Measurements from ENCODE around the gene LLPH. TPM values are rescaled to one million over a fixed set of nuclear protein-coding genes. Genes with fewer than 3 reads are reported as not detected.

The LLPH gene
- total RNA-seq, 1 donor: 5.1 TPM

DNA sequence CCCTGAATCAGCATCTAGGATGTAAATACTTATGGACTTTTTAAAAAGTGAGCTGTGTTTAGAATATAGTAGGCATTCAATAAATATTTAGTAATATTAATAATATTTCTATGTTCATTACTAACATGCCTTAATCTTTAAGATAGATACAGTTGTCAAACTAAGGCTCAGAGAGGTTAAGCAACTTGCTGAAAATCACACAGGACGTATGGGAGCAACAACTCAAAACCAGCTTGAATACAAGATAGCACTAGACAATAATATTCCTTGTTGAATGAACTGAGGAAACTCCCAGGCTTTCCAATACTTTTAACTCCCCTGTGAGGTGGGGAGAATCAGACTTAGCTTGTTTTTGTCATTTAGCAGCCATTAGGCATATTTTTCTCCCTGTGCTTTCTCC, 45.3 kb downstream of the LLPH start:
- Histone ChIP-seq H3K79me2 (ENCODE audit: insufficient read depth, low read length) (peaks cover 4% of the 10 kb centered on the region), H3K4me1 (ENCODE audit: insufficient read depth, low read length) (peaks cover 9% of the 10 kb centered on the region), H3K4me2 (ENCODE audit: insufficient read depth, low read length) (no peak overlapping the region), H2AFZ (ENCODE audit: low read length) (peak overlapping the region; percentile 34), H3K36me3 (ENCODE audit: insufficient read depth, low read length) (no peaks in the 10 kb centered on the region), H3K27me3 (ENCODE audit: insufficient read depth, low read length) (no peaks in the 10 kb centered on the region), H3K27ac (ENCODE audit: low read depth, low read length) (no peak overlapping the region), H3K9me3 (ENCODE audit: low read depth, low read length) (no peaks in the 10 kb centered on the region), H4K20me1 (ENCODE audit: insufficient read depth, low read length) (no peaks in the 10 kb centered on the region), H3K4me3 (ENCODE audit: insufficient read depth, low read length) (no peak overlapping the region)
- no peak for DNase-seq (ENCODE audit: insufficient read length, low spot score, missing footprints)
- no peak for TF ChIP-seq CTCF (IDR thresholded peaks at IDR 0.05; ENCODE audit: extremely low read depth, low read depth, low read length)

- Histone ChIP-seq H3K9me3 (ENCODE audit: low read depth, low read length) (no peaks in the 10 kb centered on the region), H4K20me1 (ENCODE audit: insufficient read depth, low read length) (no peaks in the 10 kb centered on the region), H3K79me2 (ENCODE audit: insufficient read depth, low read length) (peaks cover 4% of the 10 kb centered on the region), H3K4me3 (ENCODE audit: insufficient read depth, low read length) (no peak overlapping the region), H3K4me2 (ENCODE audit: insufficient read depth, low read length) (no peak overlapping the region), H3K27ac (ENCODE audit: low read depth, low read length) (no peak overlapping the region), H3K27me3 (ENCODE audit: insufficient read depth, low read length) (no peaks in the 10 kb centered on the region), H3K4me1 (ENCODE audit: insufficient read depth, low read length) (peaks cover 9% of the 10 kb centered on the region), H2AFZ (ENCODE audit: low read length) (no peak overlapping the region), H3K36me3 (ENCODE audit: insufficient read depth, low read length) (no peaks in the 10 kb centered on the region)
- DNase-seq (ENCODE audit: insufficient read length, low spot score, missing footprints): no peak
- TF ChIP-seq CTCF (IDR thresholded peaks at IDR 0.05; ENCODE audit: extremely low read depth, low read depth, low read length): no peak
These were observed 46.8 kb downstream of the LLPH start for GRCh38 chr12:66083766-66084165.

GRCh38 chr12:66082744-66083143, 47.8 kb downstream of the LLPH start:
- DNase-seq (ENCODE audit: insufficient read length, low spot score, missing footprints): no peak
- Histone ChIP-seq H3K4me3 (ENCODE audit: insufficient read depth, low read length) (no peak overlapping the region), H3K9me3 (ENCODE audit: low read depth, low read length) (no peaks in the 10 kb centered on the region), H4K20me1 (ENCODE audit: insufficient read depth, low read length) (no peaks in the 10 kb centered on the region), H3K79me2 (ENCODE audit: insufficient read depth, low read length) (peaks cover 4% of the 10 kb centered on the region), H3K4me1 (ENCODE audit: insufficient read depth, low read length) (peaks cover 9% of the 10 kb centered on the region), H3K36me3 (ENCODE audit: insufficient read depth, low read length) (no peaks in the 10 kb centered on the region), H3K4me2 (ENCODE audit: insufficient read depth, low read length) (no peak overlapping the region), H3K27me3 (ENCODE audit: insufficient read depth, low read length) (no peaks in the 10 kb centered on the region), H2AFZ (ENCODE audit: low read length) (no peak overlapping the region), H3K27ac (ENCODE audit: low read depth, low read length) (no peak overlapping the region)
- TF ChIP-seq CTCF (IDR thresholded peaks at IDR 0.05; ENCODE audit: extremely low read depth, low read depth, low read length): no peak

DNA sequence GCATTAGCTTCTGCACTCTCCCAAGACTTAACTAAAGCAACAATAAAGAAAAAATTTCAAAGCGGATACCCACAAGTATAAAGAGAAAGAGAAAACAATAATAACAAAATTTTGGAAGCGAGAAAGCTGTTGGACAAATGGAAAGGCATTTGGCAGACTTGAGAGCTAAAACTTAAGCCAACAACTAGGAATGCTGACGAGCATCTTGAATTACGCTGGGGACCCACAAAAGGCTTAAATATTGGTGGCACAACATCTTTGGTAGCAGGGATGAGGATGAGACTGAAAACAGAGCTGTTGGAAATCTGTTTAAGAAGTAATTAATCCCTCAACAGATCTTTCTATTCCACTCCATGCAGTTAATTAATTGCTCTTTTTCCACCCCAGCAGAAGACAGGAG, 49.8 kb downstream of the LLPH start:
- no peaks in the 10 kb centered on the region for H3K36me3 ChIP-seq (ENCODE audit: insufficient read depth, low read length)
- DNase-seq (ENCODE audit: insufficient read length, low spot score, missing footprints): no peak
- no peak overlapping the region for H3K4me3 ChIP-seq (ENCODE audit: insufficient read depth, low read length)
- no peaks in the 10 kb centered on the region for H3K79me2 ChIP-seq (ENCODE audit: insufficient read depth, low read length)
- no peak overlapping the region for H3K4me2 ChIP-seq (ENCODE audit: insufficient read depth, low read length)
- H4K20me1 ChIP-seq (ENCODE audit: insufficient read depth, low read length): no peaks in the 10 kb centered on the region
- H2AFZ ChIP-seq (ENCODE audit: low read length): peak overlapping the region; percentile 58
- TF ChIP-seq CTCF (IDR thresholded peaks at IDR 0.05; ENCODE audit: extremely low read depth, low read depth, low read length): no peak
- H3K27me3 ChIP-seq (ENCODE audit: insufficient read depth, low read length): no peaks in the 10 kb centered on the region
- no peaks in the 10 kb centered on the region for H3K9me3 ChIP-seq (ENCODE audit: low read depth, low read length)
- no peak overlapping the region for H3K27ac ChIP-seq (ENCODE audit: low read depth, low read length)
- no peaks in the 10 kb centered on the region for H3K4me1 ChIP-seq (ENCODE audit: insufficient read depth, low read length)
